Stimulated activated CD4-positive, alpha-beta T cell treated with anti-CD3 and anti-CD28 coated beads, Interleukin-2, amount 100 ng/mL, for 24 hours (primary cell): Measurements from ENCODE around the gene AKAP13.
A peak's percentile ranks its signal among the peaks of the same experiment; 100 is the strongest.
"Not testable (repeated sequence)": the region's sequence is repeated elsewhere in the genome, so short reads cannot be mapped to it uniquely, and the experiment has no call there.

Experiments used
- DNase-seq, 2 donors: peaks; one replicate each; pipeline ENCODE4 v3.0.0-alpha.2; 2020

AKAP13 gene

DNA sequence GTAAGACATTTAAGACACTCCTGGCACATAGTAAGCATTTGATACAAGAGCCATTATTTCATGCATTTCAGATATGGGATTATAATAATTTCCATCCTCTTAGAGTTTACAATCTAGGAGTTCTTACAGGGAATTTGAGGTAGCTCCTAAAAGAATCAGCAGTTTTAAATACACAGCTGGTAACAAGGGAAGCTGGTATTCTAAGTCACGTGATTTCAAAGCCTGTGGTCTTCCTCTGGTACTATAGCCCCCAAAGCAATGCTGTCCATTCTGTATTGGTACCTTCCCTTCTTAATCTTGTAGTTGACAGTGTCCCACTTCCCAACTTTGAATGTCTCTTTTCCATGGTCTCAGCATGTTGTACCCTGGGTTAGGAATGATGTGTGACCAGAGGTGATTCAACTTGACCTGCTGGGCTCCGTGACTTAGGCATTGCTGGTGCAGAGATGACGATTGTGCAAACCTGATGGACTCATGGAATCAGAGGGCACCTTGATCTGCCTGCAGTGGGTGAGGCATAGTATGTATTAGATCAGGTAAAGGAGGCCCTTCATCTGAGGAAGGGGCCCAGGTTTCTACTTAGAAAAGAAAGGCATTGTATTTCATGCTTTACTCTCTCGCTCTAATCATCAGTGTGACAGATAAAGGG is 122.9 kb downstream of the AKAP13 start:
- DNase-seq = no peak

DNA sequence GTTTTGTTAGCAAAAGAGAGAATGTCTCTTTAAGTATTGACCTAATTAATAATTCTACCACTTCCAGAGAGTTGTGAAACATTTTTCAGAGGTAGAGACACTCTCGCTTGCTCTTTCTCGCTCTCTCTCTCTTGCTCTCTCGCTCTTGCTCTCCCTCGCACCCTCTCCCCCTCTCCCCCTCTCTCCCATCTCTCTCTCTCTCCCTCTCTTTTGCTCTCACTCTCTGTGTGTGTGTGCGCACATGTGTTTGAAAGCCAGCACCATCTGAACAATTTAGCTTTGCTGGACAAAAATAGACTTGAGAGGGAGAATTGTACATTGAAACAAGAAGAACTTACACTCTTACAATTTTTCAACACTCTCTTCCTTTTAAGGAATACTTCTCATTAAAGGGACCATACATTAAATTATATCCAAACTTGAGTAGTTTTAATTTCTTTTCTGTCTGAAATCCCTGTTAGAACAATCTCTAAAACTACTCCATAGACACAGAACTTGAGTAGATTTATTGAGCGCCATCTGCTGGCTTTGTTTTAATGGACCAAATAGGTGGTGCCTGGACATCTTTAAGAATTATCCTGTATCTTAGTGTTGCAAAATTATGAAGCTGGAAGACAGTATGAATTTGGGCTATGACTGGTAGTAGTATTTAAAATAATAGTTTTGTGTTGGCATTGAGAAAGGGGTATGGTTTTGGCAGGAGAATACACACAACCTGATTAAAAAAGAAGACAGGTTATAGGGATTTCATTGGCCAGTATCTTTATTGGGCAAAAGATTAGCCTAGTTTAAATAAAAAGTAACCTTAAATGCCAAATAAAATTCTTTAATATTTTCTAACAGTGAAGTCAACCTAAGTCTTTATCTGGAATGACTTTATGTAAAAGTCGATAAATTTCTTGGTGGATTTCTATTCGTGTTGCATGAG is 124.6 kb downstream of the AKAP13 start:
- DNase-seq = peak; percentile 28 to 55

DNA sequence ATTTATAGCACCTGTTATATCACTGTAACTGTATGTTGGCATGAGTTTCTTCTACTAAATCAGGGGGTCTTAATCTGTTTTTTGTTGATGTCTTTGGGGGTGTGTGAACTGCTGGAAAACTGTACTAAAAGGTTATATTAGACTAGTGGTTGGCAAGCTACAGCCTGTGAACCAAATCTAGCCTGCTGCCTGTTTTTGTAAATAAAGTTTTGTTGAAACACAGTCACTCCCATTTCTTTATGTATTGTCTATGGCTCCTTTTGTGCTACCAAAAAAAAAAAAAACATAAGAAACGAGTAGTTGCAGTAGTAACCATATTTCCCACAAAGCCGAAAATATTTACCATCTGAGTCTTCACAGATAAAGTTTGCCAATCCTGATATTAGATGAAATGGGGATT is 126.7 kb downstream of the AKAP13 start:
- DNase-seq = no peak

DNA sequence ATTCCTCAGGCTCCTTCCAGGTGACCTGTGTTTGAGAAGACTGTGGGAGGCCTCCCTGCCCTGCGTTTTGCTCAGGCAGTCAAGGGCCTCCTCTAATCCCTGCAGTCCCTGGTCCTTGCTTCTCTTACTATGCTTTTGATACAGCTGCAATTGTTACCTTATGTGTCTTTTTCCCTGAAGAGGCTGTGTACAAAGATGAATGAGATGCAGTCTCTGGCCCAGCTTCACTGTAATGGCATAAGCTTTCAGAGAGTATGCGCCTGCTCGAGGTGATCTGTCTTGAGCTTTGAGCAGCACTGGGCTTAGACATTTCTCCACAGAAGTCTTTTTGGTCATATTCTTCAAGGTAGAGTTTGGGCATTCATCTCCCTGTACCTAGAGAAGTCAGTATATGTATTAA is 129.6 kb downstream of the AKAP13 start:
- DNase-seq = no peak

DNA sequence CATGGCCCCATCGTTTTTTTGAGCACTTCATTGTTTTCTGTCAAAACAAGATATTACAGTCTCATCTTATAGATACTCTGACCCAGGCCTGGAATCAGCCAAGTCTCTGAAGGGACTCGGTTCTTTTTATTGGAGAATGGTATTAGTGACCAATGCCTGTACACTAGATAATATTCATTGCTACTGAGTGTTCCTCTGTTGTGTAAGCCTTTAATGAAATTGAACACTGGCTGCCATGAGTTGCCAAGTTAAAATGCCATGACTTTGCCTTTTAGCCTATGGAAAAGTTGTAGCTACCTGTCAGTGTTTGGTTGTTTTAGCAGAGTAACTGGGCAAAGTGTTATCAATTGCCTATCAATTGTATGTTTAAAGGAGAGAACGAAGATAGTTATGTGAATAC is 134.0 kb downstream of the AKAP13 start:
- DNase-seq = no peak

DNA sequence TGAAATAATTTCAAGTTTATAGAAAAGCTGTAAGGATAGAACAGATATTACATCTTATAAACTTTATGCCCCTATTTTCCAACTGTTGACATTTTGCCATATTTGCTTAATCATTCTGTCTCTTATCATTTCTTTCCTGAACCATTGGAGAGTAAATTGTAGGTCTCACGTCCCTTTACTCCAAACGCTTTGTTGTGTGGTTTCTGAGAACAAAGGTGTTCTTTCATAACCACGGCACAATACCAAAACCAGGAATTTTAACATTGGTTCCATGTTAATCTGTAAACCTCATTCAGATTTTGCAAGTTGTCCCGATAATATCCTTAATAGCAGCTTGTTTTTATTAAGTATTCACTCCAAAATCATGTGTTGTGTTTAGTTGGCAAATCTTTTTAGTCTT is 134.8 kb downstream of the AKAP13 start:
- DNase-seq = no peak

DNA sequence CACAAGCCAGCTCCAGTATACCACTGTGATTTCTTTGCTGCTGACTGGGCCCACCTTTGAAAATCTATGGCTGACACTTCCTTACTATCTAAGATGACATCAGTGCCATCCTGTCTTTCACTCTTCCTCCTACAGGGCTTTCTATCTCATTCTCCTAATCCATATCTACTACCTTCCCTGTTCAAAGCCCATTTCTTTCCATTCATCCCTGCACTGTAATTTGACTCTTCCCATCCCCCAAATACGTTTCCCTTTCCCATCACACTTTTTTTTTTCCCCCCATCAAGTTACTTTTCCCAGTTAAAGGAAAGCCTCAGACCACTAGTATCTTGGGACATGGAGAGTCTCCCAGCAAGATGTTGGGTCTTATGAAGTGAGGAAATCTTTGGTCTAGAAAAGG is 136.7 kb downstream of the AKAP13 start:
- no peak for DNase-seq

DNA sequence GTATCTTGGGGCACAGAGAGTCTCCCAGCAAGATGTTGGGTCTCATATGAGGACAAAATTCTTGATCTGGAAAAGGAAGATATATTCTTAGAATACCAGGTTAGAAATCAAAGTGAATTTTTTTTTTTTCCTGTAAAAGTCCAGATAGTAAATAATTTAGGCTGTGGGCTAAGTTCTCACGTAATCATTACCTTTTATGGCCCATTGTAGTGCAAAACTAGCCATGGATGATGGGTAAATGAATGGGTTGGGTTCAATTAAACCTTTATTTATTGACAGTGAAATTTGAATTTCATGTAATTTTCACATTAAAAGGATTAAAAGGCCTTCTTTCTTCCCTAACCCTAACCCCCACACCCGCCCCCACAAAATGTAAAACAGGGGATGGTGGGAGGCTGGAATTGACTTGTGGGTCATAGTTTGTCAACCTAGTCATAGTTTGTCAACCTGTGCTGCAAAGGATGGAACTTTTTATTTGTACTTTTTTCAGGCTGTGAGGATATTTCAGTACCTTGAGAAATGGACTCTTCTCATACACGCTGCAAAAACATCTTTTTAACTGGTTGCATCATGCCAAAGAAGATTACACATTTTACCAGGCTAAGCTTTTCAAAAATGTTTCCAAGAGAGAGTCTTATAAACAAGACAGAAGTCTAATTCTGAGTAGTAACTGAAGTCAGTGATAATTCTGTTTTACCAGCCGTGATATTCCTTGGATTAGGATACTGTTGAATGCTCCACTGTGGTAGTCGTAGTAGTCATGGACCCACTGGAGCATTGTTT is 138.8 kb downstream of the AKAP13 start:
- no peak for DNase-seq

DNA sequence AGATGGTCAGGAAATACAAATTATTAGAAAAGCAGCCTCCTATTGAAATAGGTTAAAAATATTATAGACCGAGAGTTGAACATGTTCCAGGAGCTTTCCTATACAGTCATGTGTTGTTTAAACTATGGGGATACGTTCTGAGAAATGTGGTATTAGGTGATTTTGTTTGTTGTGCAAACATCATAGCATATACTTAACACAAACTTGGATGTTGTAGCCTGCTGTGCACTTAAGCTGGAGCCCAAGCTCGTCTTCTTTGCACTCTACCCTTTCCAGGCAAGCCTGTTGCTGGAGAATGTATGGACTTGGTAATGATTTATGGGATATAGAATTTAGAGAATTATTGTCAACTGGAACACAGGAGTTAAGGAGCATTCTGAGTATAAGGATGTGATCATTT is 140.2 kb downstream of the AKAP13 start:
- DNase-seq = no peak

DNA sequence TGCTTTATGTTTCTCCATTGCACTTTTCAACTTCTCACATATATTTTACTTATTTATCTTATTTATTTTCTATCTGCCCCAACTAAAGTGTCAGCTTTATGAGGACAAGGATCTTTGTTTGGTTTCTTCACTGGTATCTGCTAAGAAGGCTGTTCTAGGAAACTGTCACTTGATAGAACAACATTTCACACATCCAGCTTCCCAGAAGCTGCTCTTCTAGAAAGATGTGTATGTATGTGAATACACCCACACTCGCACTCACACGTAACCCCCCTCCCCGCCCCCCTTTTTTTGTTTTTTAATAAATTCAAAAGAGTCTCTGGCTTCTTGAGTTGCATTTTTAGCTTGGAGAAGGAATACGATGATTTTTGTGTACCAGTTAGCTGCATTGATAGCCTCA is 143.1 kb downstream of the AKAP13 start:
- no peak for DNase-seq

DNA sequence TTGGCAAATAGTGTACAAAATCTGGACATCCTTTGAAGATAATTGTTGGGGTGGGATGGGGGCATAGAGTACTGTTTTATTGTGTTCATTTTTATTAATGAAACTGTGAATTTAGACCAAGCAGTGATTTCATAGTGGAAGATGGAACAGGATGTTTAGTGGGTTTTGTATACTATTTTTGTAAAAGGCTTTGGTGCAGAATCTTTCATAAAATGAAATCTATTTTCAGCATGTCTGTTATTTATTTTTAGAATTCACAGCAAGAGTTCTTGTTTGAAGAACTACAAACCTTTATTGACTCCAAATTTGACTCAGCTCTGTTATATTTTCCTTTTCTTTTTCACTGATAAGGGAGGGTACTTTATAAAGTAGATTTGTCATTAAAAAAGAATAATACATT is 145.4 kb downstream of the AKAP13 start:
- no peak for DNase-seq

DNA sequence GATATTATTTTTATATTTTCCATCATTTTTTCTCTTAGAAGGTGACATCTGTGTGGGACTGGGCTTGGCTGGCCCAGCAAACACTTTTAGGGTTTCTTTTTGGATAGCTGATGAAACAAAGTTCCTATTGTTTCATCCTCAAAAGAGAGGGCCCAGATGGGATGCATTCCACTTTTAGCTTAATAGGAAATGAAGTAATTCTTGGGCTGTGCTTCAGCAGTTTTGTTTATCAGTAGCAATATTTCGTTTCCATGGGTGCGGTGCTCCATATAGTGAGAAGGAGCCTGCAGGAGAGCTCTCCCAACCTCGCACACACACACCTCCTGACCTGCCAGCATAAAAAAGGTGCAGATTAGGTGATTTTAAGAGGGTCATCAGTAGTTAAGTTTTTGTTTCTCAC is 147.5 kb downstream of the AKAP13 start:
- DNase-seq = no peak

DNA sequence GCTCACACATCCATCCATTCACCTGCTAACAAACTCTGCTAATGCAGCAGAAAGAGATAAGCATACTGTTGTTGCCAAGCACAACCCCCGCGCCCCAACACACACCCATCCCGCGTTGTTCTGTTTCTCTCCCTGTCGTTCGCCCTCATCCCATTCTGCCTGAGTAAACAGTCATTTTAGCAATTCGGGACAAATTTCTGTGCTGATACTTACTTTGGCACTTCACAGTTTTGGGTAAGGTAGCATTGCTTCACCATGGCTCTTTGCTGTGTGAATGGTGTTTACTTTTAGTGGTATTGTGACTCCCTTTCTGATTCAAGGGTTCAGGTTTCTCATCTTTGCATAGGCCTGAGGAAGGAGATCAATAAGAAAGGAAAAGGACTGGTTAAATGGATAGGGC is 149.7 kb downstream of the AKAP13 start:
- no peak for DNase-seq

DNA sequence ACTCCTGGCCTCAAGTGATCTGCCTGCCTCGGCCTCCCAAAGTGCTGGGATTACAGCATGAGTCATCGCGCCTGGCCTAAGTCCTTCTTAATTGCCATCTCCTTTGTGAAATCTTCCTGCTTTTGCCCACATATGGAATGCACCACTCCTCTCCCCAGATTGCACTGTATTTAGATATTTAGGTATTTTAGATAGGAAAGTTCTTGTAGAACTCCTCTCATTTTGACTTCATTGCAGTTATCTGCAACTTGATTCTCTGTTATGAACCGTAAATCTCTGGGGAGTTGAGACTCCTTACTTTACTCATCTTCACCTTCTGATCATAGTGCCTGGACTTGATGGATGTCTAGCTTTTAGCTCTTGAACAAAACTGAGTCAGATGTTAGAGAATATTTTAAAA is 150.7 kb downstream of the AKAP13 start:
- no peak for DNase-seq

DNA sequence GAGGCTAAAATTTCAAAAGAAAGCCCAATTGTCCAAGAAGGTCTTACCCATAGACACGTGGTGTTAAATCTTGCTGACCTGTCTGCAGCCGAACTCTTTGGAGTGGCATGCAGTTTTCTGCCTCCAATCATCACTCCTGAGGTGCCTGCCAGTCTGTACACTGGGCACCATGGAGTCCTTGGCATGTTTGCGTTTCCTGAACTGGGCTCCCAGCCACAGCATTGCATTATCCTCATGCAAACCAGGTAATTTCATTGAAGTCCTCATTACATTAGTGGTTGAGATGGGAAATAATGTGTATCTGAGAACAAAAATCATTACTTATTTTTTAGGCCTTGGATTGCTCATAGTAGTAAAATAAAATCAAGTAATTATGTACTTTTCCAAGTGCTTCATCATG is 152.3 kb downstream of the AKAP13 start:
- DNase-seq = no peak

DNA sequence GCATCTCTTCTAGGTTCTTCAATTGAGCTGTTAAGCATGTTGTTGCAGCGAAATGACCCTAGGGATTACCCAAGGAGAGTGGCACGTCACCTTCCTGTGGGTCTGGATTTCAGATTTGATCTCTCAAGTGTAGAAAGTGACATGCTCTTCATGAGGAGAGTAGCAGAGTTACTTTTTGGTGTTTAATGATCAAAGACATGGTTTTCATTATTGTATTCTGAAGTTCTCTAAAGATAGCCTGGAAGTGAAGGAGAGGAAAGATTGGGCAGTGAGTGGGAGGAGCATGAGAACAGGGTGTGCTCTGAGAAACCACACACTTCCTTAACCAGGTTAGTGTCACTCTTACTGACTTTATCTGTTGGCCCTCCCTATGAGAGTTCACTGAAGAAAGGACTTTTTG is 153.6 kb downstream of the AKAP13 start:
- no peak for DNase-seq

DNA sequence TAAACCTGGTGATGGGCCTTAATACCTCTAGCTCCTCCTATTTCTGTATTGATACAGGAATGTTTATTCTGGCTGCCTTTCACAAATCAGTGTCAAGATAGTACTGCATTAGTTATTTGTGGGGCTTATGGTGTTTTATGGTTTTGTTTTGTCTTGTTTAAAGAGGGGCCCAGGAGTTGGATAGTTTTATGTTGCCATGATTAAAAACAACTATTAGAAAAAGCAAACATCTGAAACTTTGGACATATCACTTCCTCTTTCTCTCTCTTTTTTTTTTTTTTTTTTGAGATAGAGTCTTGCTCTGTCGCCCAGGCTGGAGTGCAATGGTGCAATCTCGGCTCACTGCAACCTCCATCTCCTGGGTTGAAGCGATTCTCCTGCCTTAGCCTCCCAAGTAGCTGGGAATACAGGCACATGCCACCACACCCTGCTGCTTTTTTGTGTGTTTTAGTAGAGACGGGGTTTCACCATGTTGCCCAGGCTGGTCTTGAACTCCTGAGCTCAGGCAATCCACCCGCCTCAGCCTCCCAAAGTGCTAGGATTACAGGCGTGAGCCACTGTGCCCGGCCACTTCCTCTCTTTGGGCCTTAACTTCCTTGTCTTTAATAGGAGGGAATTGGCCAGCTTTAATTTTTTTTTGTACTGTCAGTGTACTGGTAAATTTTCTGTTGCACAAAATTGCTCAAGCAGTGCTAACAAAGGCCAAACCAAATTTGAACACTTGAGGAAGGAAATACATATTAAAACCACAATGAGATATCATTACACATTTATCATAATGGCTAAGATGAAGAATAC is 155.3 kb downstream of the AKAP13 start:
- DNase-seq = not testable (repeated sequence)

DNA sequence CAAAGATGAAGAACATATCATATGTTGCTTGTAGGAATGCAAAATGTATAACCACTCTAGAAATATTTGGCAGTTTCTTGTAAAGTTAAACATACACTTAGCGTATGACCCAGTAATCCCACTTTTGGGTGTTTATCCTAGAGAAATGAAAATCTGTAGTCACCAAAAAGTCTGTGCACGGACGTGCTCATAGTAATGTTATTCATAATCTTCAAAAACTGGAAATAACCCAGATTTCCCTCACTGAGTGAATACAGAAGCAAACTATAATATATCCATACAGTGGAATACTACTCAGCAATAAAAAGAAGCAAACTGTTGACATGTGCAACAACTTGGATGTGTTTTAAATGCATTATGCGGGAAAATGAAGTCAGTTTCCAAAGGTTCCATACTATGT is 155.9 kb downstream of the AKAP13 start:
- DNase-seq = no peak

DNA sequence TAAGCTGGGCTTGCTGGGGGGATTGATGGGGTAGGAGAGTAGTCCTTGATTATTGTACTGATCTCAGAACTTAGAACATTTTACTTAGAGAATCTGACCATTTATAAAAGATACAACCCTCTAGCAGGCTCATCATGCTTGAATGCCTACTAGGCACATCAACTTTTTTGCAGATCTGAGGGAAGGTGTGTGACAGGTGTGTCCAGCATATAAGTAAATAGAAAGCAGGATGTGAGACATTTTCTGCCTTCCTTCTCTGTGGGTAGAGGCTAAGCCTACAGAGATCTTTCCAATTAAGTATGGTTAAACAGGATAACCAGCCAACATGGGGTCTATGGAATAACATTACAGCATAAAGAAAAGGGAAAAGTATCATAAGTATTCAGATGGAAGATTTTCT is 159.1 kb downstream of the AKAP13 start:
- no peak for DNase-seq

DNA sequence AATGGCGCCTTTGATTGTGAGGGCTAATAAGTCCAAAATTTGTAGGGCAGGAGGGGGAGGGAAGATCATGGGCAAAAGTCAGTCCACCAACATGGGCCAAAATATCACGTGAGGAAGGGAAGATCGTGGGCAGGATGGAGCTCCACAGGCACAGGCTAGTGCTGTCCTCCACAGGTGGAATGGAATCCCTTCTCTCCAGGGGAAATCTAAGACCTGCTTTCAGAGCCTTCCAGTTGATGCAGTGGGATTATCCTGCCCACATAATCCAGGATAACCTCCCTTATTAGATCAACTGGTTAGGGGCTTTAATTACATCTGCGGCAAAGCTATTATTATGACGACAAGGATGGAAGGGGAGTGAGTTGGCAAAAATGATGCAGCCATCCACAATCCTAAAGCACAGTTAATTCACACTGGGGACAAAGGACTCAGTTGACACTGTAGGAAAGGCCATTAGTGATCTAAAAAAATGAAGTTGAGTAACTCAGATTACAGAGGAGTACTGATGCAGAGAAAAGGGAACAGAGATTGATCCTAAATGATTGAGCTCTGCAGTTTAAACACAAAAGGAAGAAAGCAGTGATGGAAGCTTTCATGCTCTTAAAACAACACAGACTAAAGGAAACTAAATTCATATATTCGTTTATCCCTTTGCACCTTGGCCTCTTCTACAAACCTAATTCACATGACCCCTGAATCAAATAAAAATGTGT is 159.8 kb downstream of the AKAP13 start:
- DNase-seq = no peak

DNA sequence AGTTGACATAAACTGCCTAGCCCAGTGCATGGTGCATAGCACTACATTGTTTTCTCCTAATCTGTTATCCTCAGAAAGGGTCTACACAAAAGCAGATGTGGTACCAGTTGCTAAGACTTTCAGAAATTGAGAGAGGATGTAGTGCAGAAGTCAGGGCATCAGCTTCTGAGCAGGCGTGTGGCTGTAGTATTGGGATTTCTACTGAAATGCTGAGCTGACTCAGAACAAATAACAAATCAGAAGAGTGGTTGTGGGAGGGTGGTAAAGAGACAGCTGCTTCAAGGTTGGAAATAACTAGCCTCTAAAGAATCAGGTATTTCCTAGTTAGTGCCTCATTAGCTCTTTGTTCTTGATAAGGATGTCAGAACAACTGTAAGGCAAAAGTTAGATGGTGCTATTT is 161.3 kb downstream of the AKAP13 start:
- peak in 1 of 2 donors; percentile 20 for DNase-seq

DNA sequence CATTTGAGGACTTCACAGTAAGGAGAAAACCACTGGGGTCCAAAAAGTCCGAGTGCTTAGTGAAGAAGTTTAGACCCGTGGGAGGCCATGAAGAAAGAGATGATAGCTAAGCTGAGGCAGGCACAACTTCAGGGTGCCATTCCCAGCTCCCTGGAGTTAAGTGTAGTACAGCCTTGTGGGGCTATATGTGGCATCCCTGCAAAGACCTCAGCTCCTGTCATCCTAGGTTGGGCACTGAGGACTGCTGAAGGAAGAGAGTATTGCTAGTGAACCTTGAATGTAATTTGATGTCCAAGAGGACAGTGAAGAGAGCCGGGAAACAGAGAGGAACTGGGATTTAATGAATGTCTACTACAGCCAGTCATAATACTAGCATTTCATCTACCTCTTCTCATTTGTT is 162.1 kb downstream of the AKAP13 start:
- DNase-seq = no peak
